GM19043 (cell line): ENCODE measurements around the gene IL16.

Experiments
- ATAC-seq: cut with Tn5 transposase; IDR thresholded peaks from one replicate; pipeline ENCODE4 v1.9.1; 2021; ENCODE audit warnings: low read depth; ENCODE audit not compliant: unreplicated experiment

The IL16 gene

GRCh38 chr15:81289910-81290309 lies 93.2 kb downstream of the IL16 start:
- ATAC-seq: no peak

GRCh38 chr15:81291916-81292522 lies 95.3 kb downstream of the IL16 start:
- ATAC-seq: no peak

- ATAC-seq: peak; percentile 40
Measured at GRCh38 chr15:81292523-81293001, 95.9 kb downstream of the IL16 start.

GRCh38 chr15:81293728-81294515 lies 97.2 kb downstream of the IL16 start:
- ATAC-seq: peak; percentile 42

- no peak for ATAC-seq
Measured at GRCh38 chr15:81294516-81294880, 97.8 kb downstream of the IL16 start.

- ATAC-seq: no peak
Measured at GRCh38 chr15:81295486-81296121, 98.9 kb downstream of the IL16 start.

GRCh38 chr15:81296186-81296585 lies 99.5 kb downstream of the IL16 start:
- no peak for ATAC-seq

GRCh38 chr15:81296673-81297072 lies 100.0 kb downstream of the IL16 start:
- ATAC-seq: peak; percentile 36

GRCh38 chr15:81297147-81297572 lies 100.5 kb downstream of the IL16 start:
- no peak for ATAC-seq

GRCh38 chr15:81297603-81298575 lies 101.2 kb downstream of the IL16 start:
- ATAC-seq: no peak

- no peak for ATAC-seq
Measured at GRCh38 chr15:81298611-81299010, 101.9 kb downstream of the IL16 start.

- no peak for ATAC-seq
Measured at GRCh38 chr15:81299156-81299555, 102.5 kb downstream of the IL16 start.

GRCh38 chr15:81299630-81300273 lies 103.1 kb downstream of the IL16 start:
- ATAC-seq: no peak

- no peak for ATAC-seq
Measured at GRCh38 chr15:81301385-81301784, 104.7 kb downstream of the IL16 start.

GRCh38 chr15:81301815-81302399 lies 105.2 kb downstream of the IL16 start:
- ATAC-seq: peak; percentile 73

GRCh38 chr15:81302701-81303109 lies 106.0 kb downstream of the IL16 start:
- no peak for ATAC-seq

GRCh38 chr15:81303244-81304225 lies 106.9 kb downstream of the IL16 start:
- no peak for ATAC-seq

GRCh38 chr15:81304226-81304625 lies 107.5 kb downstream of the IL16 start:
- no peak for ATAC-seq
